Measurements from ENCODE around the gene ARHGAP21.
A peak's percentile ranks its signal among the peaks of the same experiment; 100 is the strongest.
"Not testable (repeated sequence)": the region's sequence is repeated elsewhere in the genome, so short reads cannot be mapped to it uniquely, and the experiment has no call there.

Gene ARHGAP21

DNA sequence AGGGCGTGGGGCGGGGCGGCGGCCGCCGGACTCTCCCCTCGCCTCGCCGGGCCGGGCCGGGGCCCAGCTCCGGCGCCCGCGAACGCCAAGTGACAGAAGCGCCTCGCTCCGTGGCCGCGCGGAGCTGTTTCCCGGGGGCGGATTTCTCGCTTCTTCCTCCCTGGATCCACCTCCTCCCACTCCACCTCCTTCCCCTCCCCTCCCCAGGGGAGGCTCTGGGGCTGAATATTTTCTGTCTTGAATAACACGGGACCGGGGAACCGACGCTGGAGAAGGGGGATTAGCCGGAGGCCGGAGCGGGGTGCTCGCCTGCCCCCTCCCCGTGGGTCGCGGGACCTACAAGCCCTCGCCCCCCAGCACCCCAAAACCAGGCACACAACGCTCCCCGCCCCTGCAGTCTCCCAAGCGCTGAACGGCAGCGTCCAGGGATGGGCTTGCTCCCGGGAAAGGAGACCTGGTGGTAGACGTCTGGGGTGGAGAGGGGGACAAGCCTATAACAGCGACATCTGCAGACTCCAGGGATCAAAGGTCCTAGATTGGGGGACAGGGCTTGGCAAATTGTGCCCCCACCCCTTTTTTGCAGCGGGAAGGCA lies at the start of gene ARHGAP21:
TSS of gene ARHGAP21 (minus strand) at position 100 of the 593 bp plus-strand sequence. CDS start 1,988 bp downstream, outside the sequence.
- peak within 1 kb of the TSS; percentile 80 for H3K4me3 ChIP-seq (ENCODE audit: low read length)
- TF ChIP-seq ZNF274 (IDR thresholded peaks at IDR 0.05; ENCODE audit: low read depth, low read length) = no peak

DNA sequence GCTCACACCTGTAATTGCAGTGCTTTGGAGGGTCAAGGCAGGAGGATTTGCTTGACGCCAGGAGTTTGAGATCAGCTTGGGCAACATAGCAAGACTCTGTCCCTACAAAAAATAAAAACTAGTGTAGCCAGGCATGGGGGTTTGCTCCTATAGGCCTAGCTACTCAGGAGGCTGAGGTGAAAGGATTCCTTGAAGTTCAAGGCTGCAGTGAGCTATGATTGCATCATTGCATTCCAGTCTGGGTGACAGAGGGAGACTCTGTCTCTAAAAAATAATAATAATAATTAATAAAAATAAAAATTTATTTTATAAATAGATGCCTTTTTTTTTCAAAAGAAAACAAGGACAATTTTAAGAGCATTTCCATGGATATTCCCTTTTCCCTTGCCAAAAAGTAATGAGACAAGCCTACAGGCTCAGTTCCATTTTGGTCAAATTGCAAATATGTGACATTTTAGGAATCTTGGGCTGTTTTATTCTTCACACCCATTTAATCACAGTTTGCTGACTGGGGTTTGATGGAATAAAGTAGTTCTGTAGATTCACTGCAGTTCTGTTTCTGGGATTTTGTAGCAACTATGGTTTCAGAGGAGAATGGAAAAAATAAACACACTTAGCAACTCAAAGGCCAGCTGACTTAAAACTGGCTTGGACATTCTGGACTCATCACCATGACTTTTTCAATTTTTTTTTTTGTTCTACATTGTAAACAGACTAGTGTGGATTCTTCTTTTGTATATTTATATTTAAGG lies 48.4 kb upstream of the ARHGAP21 start:
- no peak for TF ChIP-seq ZNF274 (IDR thresholded peaks at IDR 0.05; ENCODE audit: low read depth, low read length)
- no peak overlapping the region for H3K4me3 ChIP-seq (ENCODE audit: low read length)

DNA sequence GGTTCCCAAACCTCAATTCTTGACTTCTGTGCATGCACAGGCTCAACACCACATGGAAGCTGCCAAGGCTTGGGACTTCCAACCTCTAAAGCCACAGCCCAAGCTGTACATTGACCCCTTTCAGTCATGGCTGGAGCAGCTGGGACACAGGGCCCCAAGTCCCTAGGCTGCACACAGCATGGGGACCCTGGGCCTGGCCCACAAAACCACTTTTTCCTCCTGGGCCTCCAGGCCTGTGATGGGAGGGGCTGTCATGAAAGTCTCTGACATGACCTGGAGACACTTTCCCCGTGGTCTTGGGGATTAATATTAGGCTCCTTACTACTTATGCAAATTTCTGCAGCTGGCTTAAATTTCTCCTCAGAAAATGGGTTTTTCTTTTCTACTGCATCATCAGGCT lies 41.3 kb upstream of the ARHGAP21 start:
- H3K4me3 ChIP-seq (ENCODE audit: low read length) = not testable (repeated sequence)

DNA sequence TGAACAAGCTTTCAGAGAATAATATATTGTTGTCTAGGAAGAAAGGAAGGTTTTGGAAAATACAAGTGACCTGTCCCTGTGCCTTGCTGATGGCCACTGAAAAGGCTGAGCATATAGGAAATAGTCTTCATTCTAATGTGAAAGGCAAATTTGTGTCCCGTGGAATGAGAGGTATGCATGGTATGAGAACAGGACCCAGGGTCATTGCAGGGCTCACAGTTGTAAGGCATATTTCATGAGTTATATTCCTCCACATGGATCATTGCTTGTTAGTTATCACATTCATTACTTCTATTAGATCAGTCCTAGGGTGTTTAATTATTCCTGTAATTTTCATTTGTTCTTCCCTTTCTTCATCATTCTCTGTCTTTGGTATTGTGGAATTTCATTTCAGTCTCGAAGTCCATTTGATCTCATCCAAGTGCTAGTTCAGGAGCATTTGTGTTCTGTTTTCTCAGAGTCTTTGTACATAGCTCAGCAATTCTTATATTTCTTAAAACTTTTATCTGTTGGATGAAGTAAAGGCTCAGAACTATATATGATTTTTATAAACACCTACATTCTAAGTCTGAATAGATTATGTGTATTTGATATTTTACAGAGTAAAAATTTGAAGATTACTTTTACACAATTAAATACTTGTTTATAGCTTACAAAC lies 39.4 kb upstream of the ARHGAP21 start:
- no peak for TF ChIP-seq ZNF274 (IDR thresholded peaks at IDR 0.05; ENCODE audit: low read depth, low read length)
- no peak overlapping the region for H3K4me3 ChIP-seq (ENCODE audit: low read length)

DNA sequence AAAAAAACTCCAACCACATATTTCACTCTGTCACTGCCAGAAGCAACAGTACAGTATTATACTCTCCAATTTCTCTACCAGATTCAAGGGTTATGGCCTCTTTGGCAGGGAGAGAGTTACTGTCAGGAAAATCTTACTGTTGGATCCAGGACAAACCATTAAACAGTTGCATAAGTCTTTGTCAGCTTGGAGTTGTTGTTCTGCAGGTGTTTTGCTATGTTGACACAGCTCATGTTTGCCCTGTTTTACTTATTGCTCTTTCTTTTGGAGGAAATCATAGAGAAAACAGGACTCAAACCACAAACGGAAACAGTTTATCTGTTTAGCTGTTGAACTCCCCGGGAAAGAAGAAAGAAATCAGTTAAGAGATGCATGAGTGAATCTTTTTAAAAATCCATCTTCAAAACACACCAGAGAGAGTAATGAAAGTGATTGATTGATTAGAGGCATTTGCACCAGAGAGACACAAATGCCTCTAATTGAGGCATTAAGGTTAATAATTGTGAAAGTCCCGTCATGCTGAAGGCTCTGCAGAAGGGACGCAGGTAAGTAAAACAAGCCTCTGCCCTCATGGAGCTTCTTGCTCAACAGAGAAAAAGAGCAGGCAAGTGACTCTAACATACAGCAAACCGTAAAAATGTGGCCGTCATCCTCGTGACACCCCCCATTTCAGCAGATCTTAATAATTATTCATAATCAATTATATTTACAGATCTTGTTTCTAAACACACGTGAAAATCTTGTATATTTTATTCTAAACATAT lies 38.7 kb upstream of the ARHGAP21 start:
- no peak overlapping the region for H3K4me3 ChIP-seq (ENCODE audit: low read length)

DNA sequence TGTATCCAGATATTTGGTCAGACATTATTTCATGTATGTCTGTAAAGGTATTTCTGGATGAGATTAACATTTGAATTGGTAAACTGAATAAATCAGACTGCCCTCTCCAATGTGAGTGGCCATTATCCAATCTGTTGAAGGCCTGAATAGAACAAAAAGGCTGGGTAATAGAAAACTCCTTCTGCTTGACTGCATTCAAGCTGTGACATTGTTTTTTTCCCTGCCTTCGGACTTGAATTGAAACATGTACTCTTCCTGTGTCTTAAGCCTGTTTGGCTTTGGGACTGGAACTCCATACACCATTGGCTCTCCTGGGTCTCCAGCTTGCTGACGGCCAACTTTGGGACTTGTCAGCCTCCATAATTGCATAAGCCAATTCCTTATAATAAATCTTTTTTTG lies 36.0 kb upstream of the ARHGAP21 start:
- TF ChIP-seq ZNF274 (IDR thresholded peaks at IDR 0.05; ENCODE audit: low read depth, low read length) = no peak

More for the DNA sequence above, 38.7 kb upstream of the ARHGAP21 start:
- TF ChIP-seq ZNF274 (IDR thresholded peaks at IDR 0.05; ENCODE audit: low read depth, low read length) = no peak

DNA sequence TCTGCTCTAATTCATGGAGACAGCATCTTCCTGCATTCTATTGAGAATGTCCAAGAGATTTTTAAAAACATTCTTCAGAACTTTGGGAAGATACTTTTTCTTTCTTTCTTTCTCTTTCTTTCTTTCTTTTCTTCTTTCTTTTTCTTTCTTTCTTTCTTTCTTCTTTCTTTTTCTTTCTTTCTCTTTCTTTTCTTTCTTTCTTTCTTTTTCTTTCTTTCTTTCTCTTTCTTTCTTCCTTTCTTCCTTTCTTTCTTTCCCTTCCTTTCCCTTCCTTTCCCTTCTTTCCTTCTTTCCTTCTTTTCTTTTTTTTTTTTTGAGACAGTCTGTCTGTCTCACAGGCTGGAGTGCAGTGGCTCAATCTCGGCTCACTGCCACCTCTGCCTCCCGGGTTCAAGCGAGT lies 34.6 kb upstream of the ARHGAP21 start:
- H3K4me3 ChIP-seq (ENCODE audit: low read length) = not testable (repeated sequence)

More for the DNA sequence above, 36.0 kb upstream of the ARHGAP21 start:
- H3K4me3 ChIP-seq (ENCODE audit: low read length) = no peak overlapping the region

DNA sequence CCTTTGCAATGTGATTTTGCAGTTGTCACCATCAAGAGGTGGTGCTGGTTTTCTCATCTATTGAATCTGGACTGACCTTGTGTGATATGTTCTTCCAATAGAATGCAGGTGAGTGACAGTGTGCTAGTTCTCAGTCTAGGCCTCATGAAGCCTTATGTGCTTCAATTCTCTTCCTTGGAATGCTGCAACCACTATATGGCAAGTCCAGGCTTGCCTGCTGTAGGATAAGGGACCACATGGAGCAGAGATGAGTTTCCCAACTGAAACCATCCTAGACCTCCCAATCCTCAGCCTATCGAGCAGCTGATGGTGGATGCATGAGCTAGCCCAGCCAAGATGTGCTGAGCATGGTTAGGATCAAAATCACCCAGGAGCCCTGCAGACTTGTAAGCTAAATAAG lies 32.6 kb upstream of the ARHGAP21 start:
- no peak for TF ChIP-seq ZNF274 (IDR thresholded peaks at IDR 0.05; ENCODE audit: low read depth, low read length)

DNA sequence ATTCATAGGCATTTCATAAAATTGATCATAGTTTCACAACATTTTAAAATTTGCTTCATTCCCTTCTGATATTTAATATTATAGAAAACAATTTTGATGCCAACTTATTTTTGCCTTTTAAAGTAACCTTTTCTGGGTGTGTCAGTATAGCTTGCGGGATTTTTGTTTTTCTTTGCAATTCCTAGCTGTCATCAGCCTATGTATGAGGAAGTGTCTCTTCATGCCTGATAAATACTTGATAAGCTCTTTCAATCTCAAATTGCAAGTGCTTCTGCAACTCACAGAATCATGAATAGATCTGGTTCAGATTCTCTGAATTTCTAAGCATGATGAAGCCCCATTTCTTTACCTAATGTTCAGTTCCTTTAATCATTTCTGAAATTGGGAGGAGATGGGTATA lies 28.0 kb upstream of the ARHGAP21 start:
- TF ChIP-seq ZNF274 (IDR thresholded peaks at IDR 0.05; ENCODE audit: low read depth, low read length) = no peak
- no peak overlapping the region for H3K4me3 ChIP-seq (ENCODE audit: low read length)

More for the DNA sequence above, 32.6 kb upstream of the ARHGAP21 start:
- H3K4me3 ChIP-seq (ENCODE audit: low read length) = no peak overlapping the region

DNA sequence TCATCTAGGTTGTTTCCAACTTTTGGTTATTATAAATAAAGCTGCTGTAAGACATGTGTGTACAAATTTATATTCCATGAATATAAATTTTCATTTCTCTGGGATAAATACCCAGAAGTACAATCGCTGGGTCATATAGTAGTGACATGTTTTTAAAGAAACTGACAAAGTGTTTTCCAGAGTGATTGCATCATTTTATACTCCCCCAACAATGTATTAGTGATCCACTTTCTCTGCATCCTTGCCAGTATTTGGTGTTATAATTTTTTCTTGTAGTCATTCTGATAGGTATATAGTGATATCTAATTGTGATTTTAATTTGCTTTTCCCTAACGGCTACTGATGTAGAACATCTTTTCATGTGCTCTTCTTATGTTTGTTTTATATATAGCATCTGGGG lies 27.0 kb upstream of the ARHGAP21 start:
- H3K4me3 ChIP-seq (ENCODE audit: low read length) = no peak overlapping the region
- no peak for TF ChIP-seq ZNF274 (IDR thresholded peaks at IDR 0.05; ENCODE audit: low read depth, low read length)

DNA sequence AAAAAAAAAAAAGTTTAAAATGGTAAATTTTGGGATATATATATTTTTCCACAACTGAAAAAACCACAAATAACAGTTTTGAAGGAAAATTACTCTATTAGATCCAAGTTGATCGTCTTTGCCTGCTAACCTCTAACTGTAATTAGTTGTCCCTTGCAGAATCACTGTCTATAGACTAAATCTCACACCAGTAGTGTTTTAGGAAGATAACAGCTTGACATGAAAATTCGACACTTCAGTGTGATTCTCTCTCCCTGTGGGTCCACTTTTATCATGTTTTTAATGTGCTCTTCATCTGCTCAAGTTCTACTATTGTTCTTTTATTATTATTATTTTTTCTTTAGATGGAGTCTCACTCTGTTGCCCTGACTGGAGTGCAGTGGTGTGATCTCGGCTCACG lies 24.5 kb upstream of the ARHGAP21 start:
- no peak for TF ChIP-seq ZNF274 (IDR thresholded peaks at IDR 0.05; ENCODE audit: low read depth, low read length)
- no peak overlapping the region for H3K4me3 ChIP-seq (ENCODE audit: low read length)

DNA sequence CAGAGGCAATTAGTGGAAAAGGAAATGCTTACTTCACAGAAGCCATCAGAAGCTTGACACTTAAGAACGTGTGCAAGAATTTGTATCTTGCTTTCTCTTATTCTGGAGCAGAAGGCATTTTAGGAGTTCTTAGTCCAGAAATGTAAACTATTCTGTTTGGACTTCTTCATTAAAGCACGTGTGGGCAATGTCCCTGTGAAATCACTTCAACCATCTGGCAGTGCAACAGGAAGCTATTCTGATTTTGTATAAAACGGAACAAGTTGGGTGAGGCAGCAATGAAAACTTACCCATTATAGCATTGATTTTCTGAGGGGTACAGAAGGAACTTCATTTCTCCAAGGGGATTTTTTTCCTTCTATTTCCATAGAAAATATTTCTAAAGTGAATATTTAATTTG lies 21.3 kb upstream of the ARHGAP21 start:
- H3K4me3 ChIP-seq (ENCODE audit: low read length) = no peak overlapping the region

DNA sequence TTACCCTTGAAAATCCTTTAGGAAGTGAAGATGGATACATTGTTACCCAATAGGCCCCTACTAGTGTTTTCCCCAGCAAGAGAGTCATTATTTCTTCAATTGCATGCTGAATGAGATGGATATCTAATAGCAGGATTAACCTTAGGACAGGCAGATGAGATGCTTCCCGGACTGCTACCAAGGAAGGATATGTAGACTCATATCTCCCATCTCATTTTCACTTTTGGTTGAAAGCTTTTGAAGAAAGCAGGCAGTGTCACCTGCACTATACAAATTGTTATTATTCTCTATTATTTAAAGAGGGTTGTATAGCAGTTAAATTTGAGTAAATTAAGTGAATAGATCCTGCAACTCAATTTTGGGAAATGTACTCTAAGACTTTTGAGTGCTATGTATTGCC lies 17.0 kb upstream of the ARHGAP21 start:
- TF ChIP-seq ZNF274 (IDR thresholded peaks at IDR 0.05; ENCODE audit: low read depth, low read length) = no peak
- H3K4me3 ChIP-seq (ENCODE audit: low read length) = no peak overlapping the region

More for the DNA sequence above, 21.3 kb upstream of the ARHGAP21 start:
- TF ChIP-seq ZNF274 (IDR thresholded peaks at IDR 0.05; ENCODE audit: low read depth, low read length) = no peak

DNA sequence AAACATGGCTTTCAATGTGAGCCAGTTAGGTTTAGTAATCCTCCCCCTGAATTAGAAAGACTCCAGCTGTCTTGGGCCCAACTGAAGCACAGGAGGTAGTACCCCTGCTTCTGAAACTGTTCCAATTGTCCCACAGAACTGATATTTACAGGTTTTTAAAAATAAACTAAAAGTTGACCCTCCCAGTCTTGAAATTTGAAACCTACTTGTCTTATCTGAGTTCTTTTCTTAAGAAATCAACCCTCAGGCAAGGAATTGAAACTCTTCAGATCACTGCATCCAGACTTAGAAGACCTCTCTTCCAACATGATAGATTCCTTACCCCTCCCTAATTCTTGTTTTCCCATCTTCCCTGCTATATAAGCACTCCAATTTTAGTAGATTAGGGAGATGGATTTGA lies 13.3 kb upstream of the ARHGAP21 start:
- no peak overlapping the region for H3K4me3 ChIP-seq (ENCODE audit: low read length)
- TF ChIP-seq ZNF274 (IDR thresholded peaks at IDR 0.05; ENCODE audit: low read depth, low read length) = no peak
